Stimulated activated CD8-positive, alpha-beta memory T cell treated with anti-CD3 and anti-CD28 coated beads, Interleukin-4, amount 100 ng/mL, for 4 hours (primary cell): ENCODE data around the gene STON1.
"Not testable (repeated sequence)": the region's sequence is repeated elsewhere in the genome, so short reads cannot be mapped to it uniquely, and the experiment has no call there.

ENCODE experiments used
- DNase-seq, 2 donors: peaks; one replicate each; pipeline ENCODE4 v3.0.0-alpha.2; 2020; ENCODE audit warnings: low read depth in 2 of 2, low spot score in 1 of 2

The STON1 gene

GRCh38 chr2:48613211-48613610 is 83.3 kb downstream of the STON1 start:
- no peak for DNase-seq

GRCh38 chr2:48614581-48614980 is 84.6 kb downstream of the STON1 start:
- DNase-seq, result not testable (repeated sequence)

GRCh38 chr2:48617618-48618017 is 87.7 kb downstream of the STON1 start, which contains the start of gene GTF2A1L:
GTF2A1L (plus strand) TSS chr2:48617856; CDS start chr2:48617875, 19 bp downstream.
- no peak for DNase-seq

GRCh38 chr2:48619526-48619925 is 89.6 kb downstream of the STON1 start:
- DNase-seq, result no peak

- no peak for DNase-seq
These were observed 90.7 kb downstream of the STON1 start for GRCh38 chr2:48620604-48621003.

GRCh38 chr2:48622691-48623090 is 92.7 kb downstream of the STON1 start:
- DNase-seq, result not testable (repeated sequence)

GRCh38 chr2:48624696-48625095 is 94.7 kb downstream of the STON1 start:
- DNase-seq, result no peak

GRCh38 chr2:48626047-48626446 is 96.1 kb downstream of the STON1 start:
- no peak for DNase-seq

GRCh38 chr2:48633143-48633542 is 103.2 kb downstream of the STON1 start:
- no peak for DNase-seq

- no peak for DNase-seq
These were observed 105.8 kb downstream of the STON1 start for GRCh38 chr2:48635786-48636185.

- DNase-seq, result no peak
These were observed 108.3 kb downstream of the STON1 start for GRCh38 chr2:48638261-48638660.
